ENCODE data around the gene RARRES1. TPM values are rescaled to one million over a fixed set of nuclear protein-coding genes. Genes with fewer than 3 reads are reported as not detected.
A peak's percentile ranks its signal among the peaks of the same experiment; 100 is the strongest.

Gene RARRES1
- total RNA-seq, 6 donors from 2014 or later: 7.0 to 44.6 (median 27.7) TPM

GRCh38 chr3:158652463-158652862 lies 79.8 kb downstream of the RARRES1 start:
- Histone ChIP-seq H3K36me3 (peaks cover 3 to 71% (median 32%) of the 10 kb centered on the region in 4 donors), H3K4me3 (no peak overlapping the region), H3K27me3 (no peaks in the 10 kb centered on the region), H3K27ac (no peak overlapping the region), H3K9me3 (no peaks in the 10 kb centered on the region), H3K4me1 (peaks cover 0 to 8% (median 4%) of the 10 kb centered on the region in 4 donors)
- TF ChIP-seq EP300 (IDR thresholded peaks at IDR 0.05) (no peak), CTCF (IDR thresholded peaks at IDR 0.05) (no peak), POLR2AphosphoS5 (IDR thresholded peaks at IDR 0.05) (no peak), POLR2A (IDR thresholded peaks at IDR 0.05) (no peak)
- DNase-seq (no peak), ATAC-seq (ENCODE audit: low FRiP score in 2 of 2) (no peak)
- WGBS, 2 donors: 66 to 71% methylated on average over 3 of the region's 3 CpGs

- H3K9me3 ChIP-seq: no peaks in the 10 kb centered on the region
- 95% methylated on average over 2 of the region's 2 CpGs for WGBS, 2 donors
- ATAC-seq (ENCODE audit: low FRiP score in 2 of 2): no peak
These were observed 81.1 kb downstream of the RARRES1 start for GRCh38 chr3:158651192-158651591.

GRCh38 chr3:158649791-158650190 lies 82.5 kb downstream of the RARRES1 start:
- H3K4me1 ChIP-seq: peaks cover 8 to 28% (median 19%) of the 10 kb centered on the region in 4 donors
- DNase-seq (no peak), ATAC-seq (ENCODE audit: low FRiP score in 2 of 2) (no peak)
- H3K9me3 ChIP-seq: no peaks in the 10 kb centered on the region
- TF ChIP-seq CTCF (IDR thresholded peaks at IDR 0.05) (no peak), EP300 (IDR thresholded peaks at IDR 0.05) (no peak), POLR2AphosphoS5 (IDR thresholded peaks at IDR 0.05) (no peak), POLR2A (IDR thresholded peaks at IDR 0.05) (no peak)
- WGBS, 2 donors: 68 to 71% methylated on average over 4 of the region's 4 CpGs
- H3K27ac ChIP-seq: peak overlapping the region in 1 of 4 donors; percentile 4
- H3K36me3 ChIP-seq: peaks cover 3 to 64% (median 20%) of the 10 kb centered on the region in 4 donors
- H3K27me3 ChIP-seq: no peaks in the 10 kb centered on the region
- H3K4me3 ChIP-seq: no peak overlapping the region

More at GRCh38 chr3:158651192-158651591, 81.1 kb downstream of the RARRES1 start:
- Histone ChIP-seq H3K27ac (no peak overlapping the region), H3K4me3 (no peak overlapping the region), H3K4me1 (peaks cover 0 to 14% (median 7%) of the 10 kb centered on the region in 4 donors), H3K27me3 (no peaks in the 10 kb centered on the region), H3K36me3 (peaks cover 3 to 75% (median 30%) of the 10 kb centered on the region in 4 donors)
- TF ChIP-seq CTCF (IDR thresholded peaks at IDR 0.05): no peak
- TF ChIP-seq POLR2AphosphoS5 (IDR thresholded peaks at IDR 0.05): no peak
- TF ChIP-seq POLR2A (IDR thresholded peaks at IDR 0.05): no peak
- TF ChIP-seq EP300 (IDR thresholded peaks at IDR 0.05): no peak
- DNase-seq: no peak

Small RNA genes within 50 kb of the gene (small RNA-seq; reads per million reads assigned to genes)
- gene AC080013.6: 0 reads per million in 4 donors

Other genes with a start within 250 kb of the RARRES1 start
- 10 to 100 TPM in 3 of 6 donors, 1 to 10 TPM in 3; 2.1 to 24.0 (median 9.7) TPM for gene MLF1, start 161.3 kb downstream of the RARRES1 start, total RNA-seq
- gene GFM1, start 87.9 kb downstream of the RARRES1 start, total RNA-seq: 10 to 100 TPM; 15.3 to 50.0 (median 39.2) TPM
- 10 to 100 TPM; 10.4 to 26.6 (median 19.8) TPM for gene LXN, start 59.8 kb downstream of the RARRES1 start, total RNA-seq
- gene MFSD1, start 69.6 kb upstream of the RARRES1 start, total RNA-seq: 100 to 1,000 TPM in 3 of 6 donors, 10 to 100 TPM in 3; 51.5 to 127 (median 106) TPM